Measurements from ENCODE around the gene REEP1.
A peak's percentile ranks its signal among the peaks of the same experiment; 100 is the strongest.
"Not testable (repeated sequence)": the region's sequence is repeated elsewhere in the genome, so short reads cannot be mapped to it uniquely, and the experiment has no call there.

The REEP1 gene

DNA sequence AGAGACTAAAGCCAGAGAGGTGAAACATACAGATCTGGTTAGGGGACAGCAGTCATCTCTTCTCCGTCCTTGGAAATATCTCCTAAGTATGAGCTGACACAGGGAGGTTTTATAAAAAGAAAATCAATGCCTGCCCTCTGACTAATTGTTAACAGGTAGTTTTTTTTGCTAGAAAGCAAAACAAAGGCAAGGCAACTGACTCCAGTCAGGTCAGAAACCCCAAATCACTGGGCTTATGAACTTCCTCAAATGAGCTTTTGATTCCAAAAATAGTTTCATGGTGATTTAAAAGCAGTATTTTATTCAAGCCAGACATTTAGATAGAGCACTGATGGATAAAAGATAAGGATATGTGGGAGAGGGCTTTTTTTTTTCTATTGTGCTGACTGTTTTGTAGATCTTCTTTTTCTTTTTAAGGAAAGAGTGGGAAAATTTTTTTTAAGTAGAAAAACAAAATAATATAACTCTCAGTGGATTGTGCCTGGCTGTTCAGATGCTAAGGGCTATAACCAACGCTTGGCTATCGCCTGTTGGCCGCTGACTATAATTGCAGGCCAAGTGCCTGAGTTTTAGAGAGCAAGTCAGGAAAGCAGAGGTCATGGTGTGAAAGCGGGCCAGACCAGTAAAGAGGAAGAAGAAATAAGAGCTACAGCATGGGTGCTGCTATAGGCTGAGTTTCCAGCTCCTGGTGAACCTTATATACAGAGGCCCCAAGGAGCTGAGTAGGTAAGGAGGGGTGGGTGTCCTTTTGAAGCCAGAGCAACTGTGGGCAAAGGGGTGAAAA lies 93.3 kb downstream of the REEP1 start:
- DNase-seq (ENCODE audit: low read depth in 2 of 2) = no peak

GRCh38 chr2:86243272-86243671 lies 94.2 kb downstream of the REEP1 start:
- DNase-seq (ENCODE audit: low read depth in 2 of 2) = no peak

DNA sequence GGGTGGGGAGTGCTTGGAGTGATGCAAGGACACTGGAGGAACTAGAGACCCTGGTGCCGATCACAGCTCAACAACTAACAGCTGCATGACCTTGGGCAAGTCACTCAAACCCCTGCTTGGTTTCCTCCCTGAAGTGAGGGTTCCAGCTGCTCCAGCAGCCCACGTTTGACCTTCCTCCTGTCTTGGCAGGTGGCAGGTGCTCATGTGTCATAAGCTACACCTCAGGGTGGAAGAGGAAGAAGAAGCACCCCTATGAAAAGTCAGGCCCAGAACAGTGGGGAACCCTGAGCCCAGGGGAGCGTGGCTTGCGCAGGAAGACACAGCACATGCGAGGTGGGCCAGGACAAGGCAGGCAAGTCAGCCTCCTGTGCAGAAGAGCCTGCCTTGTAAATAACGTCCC lies 95.8 kb downstream of the REEP1 start:
- DNase-seq (ENCODE audit: low read depth in 2 of 2) = no peak

- no peak for DNase-seq (ENCODE audit: low read depth in 2 of 2)
These were observed 97.2 kb downstream of the REEP1 start for GRCh38 chr2:86240251-86240650.

DNA sequence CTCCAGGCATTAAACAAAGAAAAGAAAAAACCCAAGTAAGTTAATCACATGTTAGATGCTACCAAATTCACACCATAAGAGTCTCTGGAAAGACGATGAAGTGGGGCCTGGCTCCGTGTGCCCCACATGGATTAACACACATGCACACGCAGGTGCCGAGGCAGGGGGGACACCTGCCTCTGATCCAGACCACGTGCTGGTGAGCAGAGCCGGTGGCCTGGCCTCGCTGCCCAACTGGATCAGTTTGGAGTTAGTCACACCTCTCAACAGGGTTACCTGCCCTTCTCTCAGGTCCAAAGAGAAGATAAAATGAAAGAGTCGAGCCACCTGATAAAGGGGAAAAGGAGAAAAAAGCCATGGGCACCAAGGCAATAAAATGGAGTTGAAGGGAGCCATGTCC lies 97.7 kb downstream of the REEP1 start:
- DNase-seq (ENCODE audit: low read depth in 2 of 2) = no peak

DNA sequence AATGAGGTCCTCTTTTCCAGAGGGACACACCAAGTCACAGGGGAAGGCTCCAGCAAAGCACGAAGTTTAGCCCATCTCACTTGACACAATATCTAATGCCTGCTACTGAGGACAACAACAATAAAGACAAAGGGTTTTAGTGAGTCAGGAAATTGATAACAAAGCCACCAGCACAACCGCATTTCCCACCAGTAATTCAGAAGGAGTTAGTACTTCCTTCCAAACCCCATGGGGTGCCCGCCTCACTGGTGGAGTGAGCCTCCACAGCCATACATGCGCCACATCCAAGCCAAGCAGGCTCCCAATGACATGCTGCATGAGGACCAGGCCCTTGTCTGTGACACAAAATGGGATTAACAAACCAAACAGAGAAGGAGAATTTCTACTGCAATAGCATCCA lies 98.1 kb downstream of the REEP1 start:
- DNase-seq (ENCODE audit: low read depth in 2 of 2) = no peak

DNA sequence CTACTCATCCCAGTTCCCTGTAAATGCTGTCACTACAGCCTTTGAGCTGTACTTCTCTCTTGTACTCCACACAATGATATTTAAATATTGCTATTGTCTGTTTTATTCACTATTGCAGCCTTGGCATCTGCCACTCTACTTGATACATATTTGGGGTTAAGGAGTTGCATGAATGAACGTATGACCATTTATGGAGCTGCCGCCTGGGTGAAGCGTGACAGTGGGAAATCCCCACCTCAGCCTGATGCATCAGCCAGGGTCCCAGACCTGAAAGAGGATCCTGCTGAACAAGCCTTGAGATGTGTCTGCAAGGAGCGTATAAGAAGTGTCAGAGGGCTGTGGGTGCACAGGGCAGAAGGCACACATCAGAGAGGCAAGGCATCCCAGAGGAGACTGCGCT lies 99.1 kb downstream of the REEP1 start:
- DNase-seq (ENCODE audit: low read depth in 2 of 2) = peak; percentile 18 to 39

- DNase-seq (ENCODE audit: low read depth in 2 of 2) = no peak
These were observed 100.3 kb downstream of the REEP1 start for GRCh38 chr2:86237172-86237571.

DNA sequence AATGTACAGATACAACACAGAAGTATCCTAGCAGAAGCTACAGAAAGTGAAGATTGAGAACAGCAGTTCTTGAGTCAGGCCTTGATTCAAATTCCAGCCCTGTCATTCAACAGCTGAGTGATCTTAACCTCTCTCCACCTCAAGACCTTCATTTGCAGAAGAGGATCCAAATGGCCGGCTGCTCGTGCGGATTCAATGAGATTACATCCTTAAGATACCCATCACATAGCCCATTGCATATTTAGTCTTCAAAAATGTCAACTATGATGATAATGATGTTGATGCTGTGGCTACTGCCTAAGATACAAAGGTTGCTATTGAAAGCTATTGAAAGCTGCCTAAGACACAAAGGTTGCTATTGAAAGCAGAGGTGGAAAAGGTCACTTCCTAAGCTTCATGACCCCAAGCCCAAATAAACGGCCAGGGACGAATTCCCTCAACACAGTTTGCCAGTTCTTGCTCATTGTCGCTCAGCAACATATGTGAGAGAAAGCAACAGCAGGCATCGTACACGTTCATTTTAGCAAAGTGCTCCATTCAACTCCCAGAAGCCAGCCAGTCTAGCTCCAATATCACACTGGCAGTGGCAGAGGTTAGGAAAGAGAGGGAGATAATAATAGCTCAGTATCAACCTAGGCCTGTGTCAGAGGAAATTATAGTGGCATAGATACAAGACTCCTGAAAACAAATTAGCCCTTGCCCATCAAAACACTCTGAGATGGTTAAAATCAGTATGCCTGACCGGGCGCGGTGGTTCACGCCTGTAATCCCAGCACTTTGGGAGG lies 102.0 kb downstream of the REEP1 start:
- DNase-seq (ENCODE audit: low read depth in 2 of 2) = no peak

- DNase-seq (ENCODE audit: low read depth in 2 of 2) = no peak
These were observed 102.8 kb downstream of the REEP1 start for GRCh38 chr2:86234563-86235131.

DNA sequence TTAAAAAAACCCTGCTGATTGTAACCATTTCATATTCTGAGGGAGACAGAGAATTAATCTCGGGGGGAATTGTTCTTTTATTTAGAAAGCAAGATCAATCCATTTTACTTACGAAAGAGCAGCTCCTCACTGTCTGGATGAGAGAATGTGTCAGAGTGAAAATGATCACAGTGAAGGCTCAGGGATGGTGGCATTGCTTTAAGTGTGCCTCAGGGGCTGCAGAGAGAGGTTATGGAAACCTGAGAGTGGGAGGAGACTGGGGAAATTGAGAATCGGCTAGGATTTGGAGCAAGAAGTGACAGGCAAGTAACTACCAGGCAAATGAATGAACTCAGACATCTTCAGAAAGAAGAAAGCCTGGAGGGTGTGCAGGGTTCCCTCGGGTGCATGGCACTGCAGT lies 104.0 kb downstream of the REEP1 start:
- DNase-seq (ENCODE audit: low read depth in 2 of 2) = no peak

DNA sequence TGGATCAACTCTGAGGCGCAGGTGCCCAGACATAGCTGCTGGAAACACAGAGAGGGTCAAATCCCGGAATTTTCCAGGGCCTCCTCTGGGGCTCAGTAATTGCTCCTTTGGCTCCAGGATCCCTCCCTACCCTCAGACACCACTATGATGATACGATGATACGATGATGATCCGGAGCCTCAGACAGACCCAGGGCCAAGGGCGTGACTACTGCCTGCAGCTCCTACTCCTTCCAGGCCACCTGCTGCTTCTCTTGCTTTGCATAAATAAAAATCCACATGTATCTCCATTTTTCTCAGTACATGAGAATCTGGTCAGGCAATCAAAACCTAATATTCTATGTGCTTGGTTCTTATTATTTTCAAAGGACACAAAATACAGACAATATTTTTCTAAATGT lies 104.5 kb downstream of the REEP1 start:
- no peak for DNase-seq (ENCODE audit: low read depth in 2 of 2)

- DNase-seq (ENCODE audit: low read depth in 2 of 2) = no peak
These were observed 105.0 kb downstream of the REEP1 start for GRCh38 chr2:86232373-86232784.

DNA sequence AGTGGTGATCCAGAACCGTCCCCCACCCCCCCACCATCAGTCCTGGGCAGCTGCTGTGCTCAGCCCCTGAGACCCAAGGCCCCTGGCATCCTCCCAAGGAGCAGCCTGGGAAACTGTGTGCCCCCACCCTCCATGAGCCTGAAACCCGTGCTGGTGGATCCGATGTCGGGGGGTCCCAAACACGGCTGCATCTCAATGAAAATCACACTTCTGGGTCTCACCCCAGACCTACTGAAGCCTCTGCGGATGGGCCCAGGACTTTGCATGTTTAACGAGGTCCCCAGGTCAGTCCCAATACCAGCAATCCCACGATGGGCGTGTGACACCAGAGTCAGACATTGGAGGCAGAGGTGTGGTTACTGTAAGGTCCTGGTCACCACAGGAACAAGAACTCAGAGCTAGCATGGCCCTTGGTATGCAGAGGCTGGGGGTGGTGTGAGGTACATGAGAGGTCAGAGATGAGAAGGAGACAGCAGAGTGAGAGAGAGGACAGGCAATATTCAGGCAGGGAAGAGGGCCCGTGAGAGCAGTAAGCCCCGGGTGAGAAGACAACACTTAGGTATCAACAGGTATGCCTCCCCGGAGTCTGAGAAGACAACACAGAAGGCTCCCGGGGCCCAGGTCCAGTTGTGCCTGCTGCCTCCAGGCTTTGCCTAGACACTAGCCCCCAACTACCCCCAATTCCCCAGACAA lies 105.6 kb downstream of the REEP1 start:
- no peak for DNase-seq (ENCODE audit: low read depth in 2 of 2)

DNA sequence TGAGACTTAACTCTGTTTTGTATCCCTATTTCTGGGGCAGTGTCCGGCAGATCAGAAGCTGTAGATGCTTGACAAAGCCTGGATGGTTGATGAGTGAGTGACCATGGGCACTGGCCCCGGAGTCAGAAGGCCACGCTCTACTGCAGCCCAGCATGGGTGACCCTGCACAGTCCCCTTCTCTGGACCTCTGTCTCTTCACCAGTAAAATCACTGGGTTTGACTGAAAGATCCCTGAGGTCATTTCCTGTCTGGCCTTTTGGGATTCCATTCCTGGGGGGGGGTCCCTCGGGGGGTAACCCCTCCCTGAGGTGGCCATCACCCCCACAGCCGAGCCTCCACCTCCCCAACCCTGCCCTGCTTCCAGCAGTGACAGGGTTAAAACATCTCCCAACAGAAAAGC lies 106.5 kb downstream of the REEP1 start:
- DNase-seq (ENCODE audit: low read depth in 2 of 2) = no peak

DNA sequence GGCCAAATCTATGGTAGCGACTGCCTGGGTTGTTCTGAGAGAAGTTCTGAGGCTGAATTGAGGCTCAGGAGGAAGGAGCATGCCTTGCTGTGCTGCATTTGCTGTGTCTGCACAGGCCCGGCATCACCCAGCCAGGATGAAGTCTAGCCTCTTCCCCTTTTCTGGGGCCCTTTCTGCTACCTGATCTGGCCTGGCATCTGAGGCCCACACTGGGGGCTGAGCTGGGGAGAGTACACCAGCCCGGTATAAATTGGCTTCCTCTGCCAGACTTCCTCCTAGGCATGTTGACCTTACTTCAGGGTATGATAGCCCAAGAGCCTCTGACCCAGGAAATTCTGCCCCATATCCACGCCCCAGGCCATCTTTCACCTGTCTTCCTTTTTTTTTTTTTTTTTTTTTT lies 108.2 kb downstream of the REEP1 start:
- no peak for DNase-seq (ENCODE audit: low read depth in 2 of 2)

- not testable (repeated sequence) for DNase-seq (ENCODE audit: low read depth in 2 of 2)
These were observed 108.9 kb downstream of the REEP1 start for GRCh38 chr2:86228574-86228973.

DNA sequence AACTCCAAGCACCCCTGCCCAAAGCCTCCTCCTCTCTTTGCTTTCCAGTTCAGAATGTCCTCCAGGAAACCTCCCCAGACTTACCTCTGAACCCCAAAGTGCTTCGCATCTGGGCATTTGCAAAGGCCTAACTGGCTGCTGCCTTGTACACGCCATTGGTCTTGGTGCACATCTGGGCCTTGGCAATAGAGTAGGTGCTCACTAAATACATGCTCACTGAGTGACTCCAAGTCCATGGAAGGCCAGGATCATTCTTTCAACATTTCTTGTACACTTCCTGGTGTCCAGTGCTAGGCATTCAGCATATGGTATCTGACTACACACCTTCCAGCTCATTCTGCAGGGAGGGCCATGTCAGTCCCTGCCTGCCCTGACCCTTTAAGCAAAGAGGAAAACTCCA lies 109.7 kb downstream of the REEP1 start:
- no peak for DNase-seq (ENCODE audit: low read depth in 2 of 2)

DNA sequence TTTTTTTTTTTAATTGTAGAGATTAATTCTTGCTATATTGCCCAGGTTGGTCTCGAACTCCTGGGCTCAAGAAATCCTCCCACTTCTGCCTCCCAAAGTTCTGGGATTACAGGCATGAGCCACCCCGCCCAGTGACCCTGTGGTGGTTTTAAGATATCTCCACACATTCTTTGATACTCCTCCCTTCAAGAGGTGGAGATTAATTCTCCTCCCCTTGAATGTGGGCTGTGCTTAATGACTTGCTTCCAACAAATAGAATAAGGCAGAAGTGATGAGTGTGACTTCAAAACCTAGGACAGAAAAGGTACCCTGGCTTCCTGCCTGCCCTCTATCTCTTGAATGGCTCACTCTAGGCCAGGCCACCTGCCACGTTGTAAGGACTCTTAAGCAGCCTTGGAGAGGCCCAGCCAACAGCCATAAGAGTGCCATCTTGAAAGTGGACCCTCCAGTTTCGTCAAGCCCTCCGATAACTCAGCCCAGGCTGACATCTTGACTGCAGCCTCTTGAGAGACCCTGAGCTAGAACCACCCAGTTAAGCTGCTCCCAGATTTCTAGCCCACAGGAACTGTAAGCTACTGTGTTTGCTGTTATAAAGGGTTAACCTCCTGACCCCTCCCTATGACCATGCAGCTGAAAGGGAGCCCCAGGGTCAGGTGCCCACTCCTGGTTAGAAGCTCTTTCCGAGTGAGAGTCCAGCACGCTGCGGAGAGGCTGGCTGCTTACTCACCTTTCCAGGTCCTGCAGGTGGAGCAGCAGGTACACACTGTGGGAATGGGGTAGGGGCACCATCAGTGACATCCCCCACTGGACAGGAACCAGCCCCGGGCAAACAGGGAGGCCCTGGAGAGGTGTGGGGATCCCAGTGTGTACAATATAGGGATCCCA lies 110.5 kb downstream of the REEP1 start:
- DNase-seq (ENCODE audit: low read depth in 2 of 2) = no peak

- no peak for DNase-seq (ENCODE audit: low read depth in 2 of 2)
These were observed 111.4 kb downstream of the REEP1 start for GRCh38 chr2:86226070-86226469.

DNA sequence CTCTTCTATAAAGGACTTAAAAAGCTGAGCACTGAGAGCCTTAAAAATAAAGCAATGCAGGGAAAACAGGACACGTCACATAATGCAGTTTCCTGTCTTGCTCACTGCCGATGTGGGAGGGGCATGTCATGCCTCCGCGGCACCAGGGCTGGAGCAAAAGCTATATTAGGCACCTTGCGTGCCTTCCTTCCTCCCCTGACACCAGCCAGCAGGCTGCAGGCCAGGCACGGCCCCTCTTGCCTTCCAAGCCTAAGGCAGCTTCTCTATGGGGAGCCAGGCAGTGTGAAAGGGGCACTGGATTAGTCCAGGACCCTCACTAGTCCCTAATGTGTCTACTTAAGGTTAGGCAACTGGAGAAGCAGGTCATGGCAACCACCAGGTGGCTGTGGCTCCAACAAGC lies 111.8 kb downstream of the REEP1 start:
- DNase-seq (ENCODE audit: low read depth in 2 of 2) = peak; percentile 15 to 26

Data from stimulated activated CD8-positive, alpha-beta memory T cell treated with anti-CD3 and anti-CD28 coated beads, Interleukin-7, amount 100 ng/mL, for 4 hours (primary cell).